D721Med (cell line): Measurements from ENCODE around the gene MPRIP.

Experiments
- DNase-seq: peaks from one replicate; pipeline ENCODE4 v3.0.0; 2011; ENCODE audit warnings: low spot score; ENCODE audit not compliant: insufficient read length
- FAIRE-seq: peaks from 2 replicates; lab custom pipeline; 2011; peaks lifted over from hg19 to GRCh38; lab: Jason Lieb, UNC
- CTCF ChIP-seq: IDR thresholded peaks from 2 replicates; pipeline ENCODE4 v1.5.1; 2012; ENCODE audit warnings: mild to moderate bottlenecking, control low read depth; ENCODE audit not compliant: insufficient read depth; ENCODE audit errors: missing control alignments

The MPRIP gene

DNA sequence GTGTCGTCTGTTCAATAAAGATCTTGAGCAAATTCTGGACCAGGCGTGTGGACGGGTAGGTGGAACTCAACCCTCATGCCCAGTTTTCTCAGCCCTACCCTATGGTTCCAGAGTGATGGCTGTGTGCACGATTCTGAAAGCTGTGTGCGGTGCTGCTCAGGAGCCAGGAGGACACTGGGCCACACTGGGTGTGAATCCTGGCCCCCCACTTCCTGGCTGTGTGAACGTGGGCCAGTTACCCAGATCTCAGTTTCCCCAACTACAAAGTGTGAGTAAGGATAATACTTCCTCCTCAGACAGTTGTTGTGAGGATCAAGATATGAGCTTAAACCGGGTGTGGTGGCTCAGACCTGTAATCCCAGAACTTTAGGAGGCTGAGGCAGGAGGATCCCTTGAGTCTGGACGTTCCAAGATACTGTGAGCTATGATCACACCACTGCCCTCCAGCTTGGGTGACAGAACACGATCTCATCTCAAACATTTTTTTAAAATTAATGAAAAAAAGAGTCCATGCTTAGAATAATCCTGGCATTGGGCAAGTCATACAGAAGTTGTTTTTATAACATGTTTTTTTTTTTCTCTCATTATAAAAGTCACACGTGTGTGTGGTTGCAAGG is 14.7 kb upstream of the MPRIP start:
- FAIRE-seq (no peak), DNase-seq (no peak)
- TF ChIP-seq CTCF, result no peak

DNA sequence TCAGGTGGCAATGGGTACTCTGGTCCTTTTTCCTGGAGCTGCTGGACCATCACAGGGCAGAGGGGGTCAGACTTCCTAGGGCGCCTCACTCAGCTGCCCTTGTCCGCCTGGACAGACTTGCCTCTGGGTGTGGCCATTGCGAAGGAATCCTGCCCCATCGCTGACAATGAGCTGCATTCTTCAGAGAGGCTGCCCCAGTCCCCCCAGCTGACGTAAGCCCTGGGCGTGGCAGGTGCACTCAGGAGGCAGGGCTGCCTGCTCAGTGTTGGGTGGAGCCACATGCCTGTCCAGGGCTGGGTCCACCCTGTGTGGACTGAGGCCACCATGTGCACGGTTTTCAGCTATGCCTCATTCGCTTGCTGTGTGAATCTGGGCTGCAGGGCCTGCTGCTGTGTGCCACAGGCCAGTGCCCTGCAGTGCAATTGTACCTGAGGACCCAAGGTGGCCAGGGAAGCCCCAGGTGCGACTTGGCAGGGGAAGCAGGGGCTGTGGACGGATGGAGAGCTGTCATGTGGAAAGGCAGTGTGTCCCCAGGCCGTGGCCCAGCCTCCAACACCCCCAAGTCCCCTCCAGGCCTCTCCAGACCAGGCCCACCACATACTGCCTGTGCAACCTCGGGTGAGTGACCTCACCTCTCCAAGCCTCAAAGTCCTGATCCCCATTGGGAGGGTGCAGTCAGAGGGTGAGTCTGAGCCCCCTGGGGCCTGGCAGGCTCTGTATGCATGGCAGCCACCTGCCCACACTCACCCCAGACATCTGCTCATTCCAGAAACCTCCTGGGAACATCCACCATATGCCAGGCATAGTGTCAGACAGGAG is 14.0 kb upstream of the MPRIP start:
- TF ChIP-seq CTCF, result no peak
- no peak for FAIRE-seq
- no peak for DNase-seq

- no peak for TF ChIP-seq CTCF
- DNase-seq (no peak), FAIRE-seq (no peak)
Measured at GRCh38 chr17:17028878-17029535, 13.2 kb upstream of the MPRIP start.

DNA sequence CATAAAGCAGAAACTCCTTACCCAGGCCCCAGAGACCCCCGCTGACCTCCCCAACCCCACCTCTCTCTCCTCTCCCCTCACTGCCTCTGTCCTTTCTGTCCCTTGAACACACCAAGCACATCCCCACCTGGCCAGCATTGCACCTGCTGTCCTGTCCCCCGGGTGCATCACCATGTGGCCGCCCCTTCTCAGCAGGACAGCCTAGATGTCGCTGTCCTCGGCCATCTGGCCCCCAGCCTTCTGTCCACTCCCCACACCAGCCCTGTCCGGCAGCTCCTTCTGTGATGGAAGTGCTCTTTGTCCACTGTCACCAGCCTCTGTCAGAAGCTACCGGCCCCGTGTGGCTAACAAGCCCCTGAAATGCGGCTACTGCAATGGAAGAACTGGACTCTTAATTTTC is 12.3 kb upstream of the MPRIP start:
- TF ChIP-seq CTCF, result no peak
- no peak for FAIRE-seq
- DNase-seq, result no peak

DNA sequence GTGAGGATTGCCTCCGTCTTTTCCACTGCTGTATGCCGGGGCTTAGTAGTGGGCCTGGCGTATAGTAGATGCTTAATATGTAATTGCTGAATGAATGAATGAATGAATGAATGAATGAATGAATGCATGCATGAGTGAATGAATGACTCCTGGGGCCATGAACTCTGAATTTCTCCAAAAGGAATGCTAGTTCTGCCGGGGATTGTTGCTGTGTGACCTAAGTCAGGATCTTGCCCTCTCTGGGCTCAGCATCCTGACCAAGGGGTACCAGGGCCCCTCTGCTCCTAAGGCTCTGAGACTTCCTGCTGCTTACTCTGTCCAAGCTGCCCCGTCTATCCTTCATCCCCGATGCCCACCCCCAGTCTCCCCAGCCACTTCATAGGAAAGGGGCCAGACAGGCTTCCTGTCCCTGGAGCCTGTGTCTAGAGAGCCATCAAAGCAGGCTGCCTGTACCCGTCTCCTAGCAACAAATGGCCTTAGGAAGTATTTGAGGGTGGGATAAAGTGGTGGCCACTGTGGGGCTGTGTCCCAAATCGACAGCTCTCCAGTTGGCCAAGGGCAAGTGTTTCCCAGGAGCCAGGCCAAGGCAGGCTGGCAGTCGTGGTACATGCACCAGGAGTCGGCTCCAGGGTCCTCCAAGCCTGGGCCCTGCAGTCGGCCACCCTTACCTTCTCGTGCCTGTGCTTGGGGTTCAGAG is 11.6 kb upstream of the MPRIP start:
- FAIRE-seq, result no peak
- TF ChIP-seq CTCF, result no peak
- no peak for DNase-seq

- DNase-seq (no peak), FAIRE-seq (no peak)
- TF ChIP-seq CTCF, result no peak
Measured at GRCh38 chr17:17032131-17032692, 10.0 kb upstream of the MPRIP start.
